ENCODE data around the gene KRTAP5-3.
"Not testable (repeated sequence)": the region's sequence is repeated elsewhere in the genome, so short reads cannot be mapped to it uniquely, and the experiment has no call there.

The KRTAP5-3 gene, protein sequence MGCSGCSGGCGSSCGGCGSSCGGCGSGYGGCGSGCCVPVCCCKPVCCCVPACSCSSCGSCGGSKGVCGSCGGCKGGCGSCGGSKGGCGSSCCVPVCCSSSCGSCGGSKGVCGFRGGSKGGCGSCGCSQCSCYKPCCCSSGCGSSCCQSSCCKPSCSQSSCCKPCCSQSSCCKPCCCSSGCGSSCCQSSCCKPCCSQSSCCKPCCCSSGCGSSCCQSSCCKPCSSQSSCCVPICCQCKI

DNA sequence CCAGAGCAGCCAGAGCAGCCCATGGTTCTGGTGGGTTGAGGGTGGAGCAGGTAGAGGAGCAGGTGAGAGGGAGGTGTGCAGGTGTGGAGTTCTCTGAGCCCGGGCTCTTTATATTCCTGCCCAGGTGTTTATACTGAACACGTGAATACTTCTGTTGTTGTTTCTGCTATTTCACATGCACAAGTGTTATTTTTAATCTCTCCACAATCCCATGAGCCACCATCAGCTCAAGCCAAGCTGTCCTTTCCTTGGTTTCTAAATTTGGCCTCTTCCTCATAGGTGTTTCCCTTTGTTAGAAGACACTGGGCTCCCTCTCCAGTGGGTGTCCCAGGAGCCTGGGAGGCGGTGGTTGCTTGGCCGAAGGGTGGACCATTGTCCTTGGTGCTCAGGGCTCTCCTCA is at the start of gene KRTAP5-3:
Gene KRTAP5-3 (minus strand): TSS at position 101 of the 400 bp plus-strand sequence. CDS start 78 bp downstream, at position 23.
- in situ Hi-C loops (cut with MboI; ENCODE audit: low sequenced_read_pairs), result no loop called here

GRCh38 chr11:1656670-1657069 is 48.4 kb upstream of the KRTAP5-3 start:
- in situ Hi-C loops (cut with MboI; ENCODE audit: low sequenced_read_pairs), result loop anchor here (10.0 kb wide), 1 partner anchor 488 kb away; no protein-coding TSS in a partner anchor

DNA sequence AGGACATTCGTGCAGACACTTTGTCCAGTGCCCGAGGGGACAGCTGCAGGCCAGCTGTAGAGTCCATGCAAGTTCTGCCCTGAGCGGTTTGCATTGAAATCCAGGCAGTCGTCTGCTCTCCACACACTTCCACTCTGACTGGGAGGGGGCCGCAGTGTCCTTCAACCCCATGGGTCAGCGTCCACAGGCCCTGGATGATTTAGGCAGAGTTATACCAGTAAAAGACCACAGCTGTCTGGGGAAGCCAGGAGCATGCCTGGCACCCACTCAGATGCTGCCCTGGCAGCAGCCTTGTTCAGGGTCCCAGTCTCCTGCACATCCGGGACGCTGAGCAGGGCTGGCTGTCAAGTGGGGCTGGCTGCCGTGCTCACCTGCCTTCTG is 47.8 kb upstream of the KRTAP5-3 start:
- in situ Hi-C loops (cut with MboI; ENCODE audit: low sequenced_read_pairs), result loop anchor here (10.0 kb wide), 1 partner anchor 489 kb away; no protein-coding TSS in a partner anchor

DNA sequence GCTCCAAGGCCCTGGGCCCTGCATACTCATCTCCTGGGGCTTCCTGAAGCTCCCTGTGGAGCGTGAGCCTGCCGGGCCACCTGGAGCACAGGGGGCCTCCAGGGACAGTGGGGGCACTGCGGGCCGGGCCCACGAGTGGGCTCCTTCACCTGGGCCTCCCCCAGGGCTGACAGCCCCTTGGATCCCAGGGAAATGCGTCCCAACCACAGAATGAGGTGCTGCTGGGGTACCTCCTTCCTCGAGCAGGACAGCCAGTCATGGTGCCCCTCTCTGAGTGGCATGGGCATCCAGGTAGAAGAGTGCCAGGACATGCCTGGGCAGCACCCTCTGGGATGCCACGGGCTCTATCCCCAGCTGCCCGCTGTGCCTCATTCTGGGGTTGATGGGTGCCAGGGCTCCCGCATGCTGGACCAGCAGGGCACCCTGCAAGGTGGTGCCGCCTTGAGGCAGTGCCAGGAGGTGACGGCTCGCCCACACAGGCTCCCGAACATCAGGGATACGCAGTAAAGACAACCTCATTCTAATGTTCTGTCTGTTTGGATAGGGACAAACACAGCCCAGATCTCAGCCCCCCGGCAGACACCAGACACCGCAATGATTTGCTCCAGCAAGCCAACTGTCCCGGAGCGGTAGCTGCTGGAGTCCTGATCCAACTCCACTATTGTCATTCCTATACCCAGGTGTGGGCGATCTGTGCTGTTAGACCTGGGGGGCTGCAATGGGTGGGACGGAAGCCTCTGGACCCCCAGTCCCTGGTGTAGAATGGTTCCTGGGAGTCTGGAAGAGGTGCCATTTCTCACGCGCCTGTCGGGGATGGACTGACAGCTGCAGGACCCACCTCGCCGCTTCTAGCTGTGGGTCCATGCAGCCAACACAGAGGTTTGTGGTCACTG is 47.2 kb upstream of the KRTAP5-3 start:
- in situ Hi-C loops (cut with MboI; ENCODE audit: low sequenced_read_pairs), result loop anchor here (10.0 kb wide), 1 partner anchor 489 kb away; no protein-coding TSS in a partner anchor

- in situ Hi-C loops (cut with MboI; ENCODE audit: low sequenced_read_pairs), result loop anchor here (10.0 kb wide), 1 partner anchor 490 kb away; no protein-coding TSS in a partner anchor
These were observed 46.3 kb upstream of the KRTAP5-3 start for GRCh38 chr11:1654388-1655167.

DNA sequence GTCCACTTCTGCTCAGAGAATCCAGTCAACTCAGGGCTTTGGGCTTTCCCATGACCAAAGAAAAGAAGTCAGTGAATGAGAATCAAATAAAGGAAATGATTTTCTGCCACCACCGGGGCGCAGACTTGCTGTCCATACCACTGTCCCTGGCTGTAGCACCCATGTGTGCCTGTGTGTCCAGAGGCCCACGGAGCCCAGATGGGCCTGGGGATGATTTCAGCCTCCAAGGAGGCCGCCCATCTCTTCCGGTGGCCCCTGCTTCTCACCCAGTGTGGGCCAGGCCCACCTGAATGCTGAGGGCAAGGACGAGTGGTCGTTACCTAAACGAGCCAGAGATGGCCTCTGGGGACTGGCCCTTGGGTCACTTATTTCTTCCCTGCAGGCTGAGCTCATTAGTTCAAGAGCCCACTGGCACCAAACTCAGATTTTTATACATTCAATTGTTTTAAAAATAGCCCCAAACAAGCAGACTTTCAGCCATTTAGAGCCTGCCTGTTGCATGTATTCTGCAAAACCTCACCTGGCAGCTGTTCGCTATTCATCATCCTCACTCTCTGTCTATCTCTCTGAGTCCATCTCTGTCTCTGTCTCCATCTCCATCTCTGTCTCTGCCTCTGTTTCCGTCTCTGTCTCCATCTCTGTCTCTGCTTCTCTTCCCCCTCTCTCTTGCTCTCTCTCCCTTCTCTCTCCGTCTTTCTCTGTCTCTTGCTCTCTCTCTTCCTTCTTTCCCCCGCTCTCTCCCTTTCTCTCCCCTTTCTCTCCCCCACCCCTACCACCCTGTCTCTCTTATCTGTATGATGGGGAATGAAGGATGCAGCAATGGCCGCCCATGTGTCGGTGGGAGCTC is 45.5 kb upstream of the KRTAP5-3 start:
- in situ Hi-C loops (cut with MboI; ENCODE audit: low sequenced_read_pairs), result loop anchor here (10.0 kb wide), 1 partner anchor 491 kb away; no protein-coding TSS in a partner anchor

DNA sequence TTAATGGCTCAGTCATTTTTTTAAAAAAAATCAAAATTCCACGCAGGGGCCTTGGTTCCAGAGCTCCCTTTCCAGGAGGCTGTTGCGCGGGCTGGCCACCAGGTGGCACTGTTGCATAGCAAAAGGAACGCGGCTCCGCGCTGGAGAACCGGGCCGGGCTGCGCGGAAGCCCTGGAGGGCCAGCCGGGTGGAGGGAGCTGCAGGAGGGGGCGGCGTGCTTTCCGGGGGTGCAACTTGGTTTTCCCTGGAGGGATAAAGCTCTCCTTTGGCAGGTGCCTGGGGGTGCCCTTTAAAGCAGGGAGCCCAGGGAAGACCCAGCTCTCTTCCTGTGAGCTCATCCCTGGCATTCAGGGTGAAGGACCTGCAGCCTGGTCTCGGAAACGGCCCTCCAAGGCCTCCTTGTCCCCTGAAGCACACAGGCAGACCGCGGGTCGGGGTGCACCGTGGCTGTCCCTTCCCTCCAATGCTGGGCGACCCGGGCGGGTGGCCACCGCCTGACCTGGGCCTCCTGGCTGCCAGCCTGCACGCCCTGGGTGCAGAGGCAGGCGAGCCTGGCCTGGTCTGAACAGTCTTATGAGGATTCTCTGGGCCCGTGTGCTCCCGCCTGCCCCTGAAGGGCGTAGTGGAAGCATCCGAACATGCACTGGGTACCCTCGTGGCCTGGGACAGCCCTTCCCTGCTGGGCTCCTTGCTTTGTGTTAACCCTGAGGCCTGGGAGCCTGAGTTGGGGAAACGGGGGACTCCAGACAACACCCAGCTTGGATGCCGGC is 44.7 kb upstream of the KRTAP5-3 start:
- in situ Hi-C loops (cut with MboI; ENCODE audit: low sequenced_read_pairs), result loop anchor here (10.0 kb wide), 1 partner anchor 492 kb away; no protein-coding TSS in a partner anchor

DNA sequence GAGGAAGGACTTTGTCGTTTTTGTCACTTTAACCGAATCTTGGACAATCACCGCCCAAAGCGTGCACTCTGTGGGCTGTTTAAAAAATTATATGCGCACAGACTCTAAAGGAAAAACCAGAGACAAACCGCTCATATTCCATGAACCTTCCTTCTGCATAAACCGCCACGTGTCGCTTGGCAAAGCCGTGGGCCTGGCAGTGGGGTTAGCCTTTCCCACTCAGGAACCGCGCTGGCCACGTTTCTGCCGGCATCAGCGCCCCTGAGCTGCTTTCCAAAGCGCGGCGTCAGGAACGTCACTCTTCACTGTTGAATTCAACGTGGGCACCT is 44.1 kb upstream of the KRTAP5-3 start:
- in situ Hi-C loops (cut with MboI; ENCODE audit: low sequenced_read_pairs), result loop anchor here (10.0 kb wide), 1 partner anchor 492 kb away; no protein-coding TSS in a partner anchor

- in situ Hi-C loops (cut with MboI; ENCODE audit: low sequenced_read_pairs), result loop anchor here (10.0 kb wide), 1 partner anchor 493 kb away; no protein-coding TSS in a partner anchor
These were observed 43.8 kb upstream of the KRTAP5-3 start for GRCh38 chr11:1652026-1652425.

- in situ Hi-C loops (cut with MboI; ENCODE audit: low sequenced_read_pairs), result loop anchor here (10.0 kb wide), 1 partner anchor 493 kb away; no protein-coding TSS in a partner anchor
These were observed 43.2 kb upstream of the KRTAP5-3 start for GRCh38 chr11:1651411-1651980.

- in situ Hi-C loops (cut with MboI; ENCODE audit: low sequenced_read_pairs), result loop anchor here (10.0 kb wide), 1 partner anchor 494 kb away; no protein-coding TSS in a partner anchor
These were observed 42.6 kb upstream of the KRTAP5-3 start for GRCh38 chr11:1650918-1651262.

- in situ Hi-C loops (cut with MboI; ENCODE audit: low sequenced_read_pairs), result loop anchor here (10.0 kb wide), 1 partner anchor 495 kb away; no protein-coding TSS in a partner anchor
These were observed 42.0 kb upstream of the KRTAP5-3 start for GRCh38 chr11:1650034-1650917.

- in situ Hi-C loops (cut with MboI; ENCODE audit: low sequenced_read_pairs), result no loop called here
These were observed 40.6 kb upstream of the KRTAP5-3 start for GRCh38 chr11:1648653-1649420.

DNA sequence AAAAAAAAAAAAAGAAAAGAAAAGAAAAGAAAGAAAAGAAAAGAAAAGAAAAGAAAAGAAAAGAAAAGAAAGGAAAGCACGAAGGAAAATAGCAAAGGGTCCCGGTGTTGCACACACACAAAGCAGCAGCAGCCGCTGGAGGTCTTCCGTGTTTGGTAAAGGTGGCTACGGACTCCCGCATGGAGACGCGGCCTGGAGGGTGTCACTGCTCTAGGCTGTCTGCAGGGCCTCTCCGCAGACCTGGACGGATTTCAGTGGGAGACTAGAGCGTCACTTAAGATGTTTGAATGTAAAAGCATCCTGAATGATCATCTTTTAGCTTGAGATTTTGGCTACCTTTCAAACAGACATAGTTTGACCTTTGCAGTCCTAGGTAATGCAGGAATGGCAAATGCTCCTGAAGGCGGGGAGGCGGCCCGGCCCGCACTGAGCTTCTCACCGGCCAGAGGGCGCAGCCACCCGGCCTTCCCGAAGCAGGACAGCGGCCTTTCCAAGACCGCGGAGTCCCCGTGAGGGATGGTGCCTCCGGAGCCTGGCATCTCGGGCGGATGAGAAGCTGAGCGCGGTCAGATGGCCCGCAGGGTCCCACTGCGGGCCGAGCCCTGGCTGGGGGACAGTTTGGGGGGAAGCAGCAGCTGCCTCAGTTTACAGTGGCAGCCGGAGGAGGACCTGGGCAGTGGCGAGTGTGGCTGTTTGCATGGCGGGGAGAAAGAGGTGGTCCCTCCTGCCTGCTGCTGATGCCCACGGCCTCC is 39.8 kb upstream of the KRTAP5-3 start:
- in situ Hi-C loops (cut with MboI; ENCODE audit: low sequenced_read_pairs), result no loop called here

DNA sequence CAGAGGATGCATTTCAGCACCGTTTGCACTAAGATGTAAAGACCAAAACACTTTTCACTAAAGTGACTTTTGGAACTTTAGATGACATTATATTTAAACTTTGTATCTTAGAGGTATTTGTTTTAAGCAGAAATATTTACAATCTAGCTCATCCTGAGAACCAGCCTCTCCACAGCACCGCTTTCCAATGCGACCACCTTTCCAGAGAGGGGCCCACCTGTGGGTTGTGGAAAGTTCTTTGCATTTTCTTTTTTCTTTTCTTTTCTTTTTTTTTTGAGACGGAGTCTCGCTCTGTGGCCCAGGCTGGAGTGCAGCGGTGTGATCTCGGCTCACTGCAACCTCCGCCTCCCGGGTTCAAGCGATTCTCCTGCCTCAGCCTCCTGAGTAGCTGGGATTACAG is 38.3 kb upstream of the KRTAP5-3 start:
- in situ Hi-C loops (cut with MboI; ENCODE audit: low sequenced_read_pairs), result not testable (repeated sequence)

DNA sequence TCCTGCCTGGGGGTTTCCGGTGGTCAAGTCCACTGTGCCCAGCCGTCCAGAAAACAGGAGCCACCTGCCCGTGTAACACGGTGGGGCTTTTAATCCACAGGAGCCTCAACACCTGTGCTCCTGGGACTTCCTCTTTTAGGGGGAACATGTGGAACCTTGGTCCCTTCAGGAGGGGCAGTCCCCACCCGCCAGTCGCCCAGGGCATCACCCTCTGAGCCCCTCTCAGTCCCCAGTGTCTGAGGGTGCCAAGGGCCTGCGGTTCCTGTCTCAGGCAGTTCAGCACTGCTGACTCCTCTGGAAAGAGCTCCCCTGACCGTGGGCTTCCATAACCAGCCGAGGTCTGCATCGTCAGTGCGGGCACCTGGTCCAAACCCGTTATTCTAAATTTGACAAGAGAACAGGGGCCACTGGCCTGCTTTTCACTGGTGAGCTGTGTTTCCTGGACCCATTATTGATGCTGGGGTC is 37.1 kb upstream of the KRTAP5-3 start:
- in situ Hi-C loops (cut with MboI; ENCODE audit: low sequenced_read_pairs), result no loop called here

All from HL-60/S4 treated with retinoic acid at 250 ng/mL for 4 days and 3 days (cell line).